ENCODE results near the gene PTPRO.
A peak's percentile ranks its signal among the peaks of the same experiment; 100 is the strongest.

PTPRO gene

GRCh38 chr12:15355766-15356165, 33.5 kb downstream of the PTPRO start:
- DNase-seq = peak; percentile 16

- peak; percentile 97 for DNase-seq
These were observed 34.6 kb downstream of the PTPRO start for GRCh38 chr12:15356951-15357364.

- DNase-seq = no peak
These were observed 42.2 kb downstream of the PTPRO start for GRCh38 chr12:15364221-15365160.

GRCh38 chr12:15368812-15369211, 46.5 kb downstream of the PTPRO start:
- DNase-seq = no peak

- no peak for DNase-seq
These were observed 50.0 kb downstream of the PTPRO start for GRCh38 chr12:15372352-15372751.

GRCh38 chr12:15387772-15388171, 65.5 kb downstream of the PTPRO start:
- DNase-seq = no peak

- DNase-seq = no peak
These were observed 67.3 kb downstream of the PTPRO start for GRCh38 chr12:15389561-15389960.

GRCh38 chr12:15393037-15393436, 70.7 kb downstream of the PTPRO start:
- no peak for DNase-seq

GRCh38 chr12:15393995-15394394, 71.7 kb downstream of the PTPRO start:
- no peak for DNase-seq

GRCh38 chr12:15404485-15404884, 82.2 kb downstream of the PTPRO start:
- no peak for DNase-seq

GRCh38 chr12:15405606-15406005, 83.3 kb downstream of the PTPRO start:
- no peak for DNase-seq

- no peak for DNase-seq
These were observed 84.7 kb downstream of the PTPRO start for GRCh38 chr12:15407025-15407424.

GRCh38 chr12:15411842-15412241, 89.5 kb downstream of the PTPRO start:
- DNase-seq = no peak

- DNase-seq = no peak
These were observed 95.4 kb downstream of the PTPRO start for GRCh38 chr12:15417691-15418090.

- no peak for DNase-seq
These were observed 101.3 kb downstream of the PTPRO start for GRCh38 chr12:15423629-15424028.

- no peak for DNase-seq
These were observed 105.6 kb downstream of the PTPRO start for GRCh38 chr12:15427913-15428312.

- no peak for DNase-seq
These were observed 106.3 kb downstream of the PTPRO start for GRCh38 chr12:15428632-15429031.

GRCh38 chr12:15429262-15429661, 107.0 kb downstream of the PTPRO start:
- no peak for DNase-seq

- no peak for DNase-seq
These were observed 113.3 kb downstream of the PTPRO start for GRCh38 chr12:15435597-15435996.

GRCh38 chr12:15439459-15439858, 117.2 kb downstream of the PTPRO start:
- DNase-seq = no peak

GRCh38 chr12:15443050-15443449, 120.7 kb downstream of the PTPRO start:
- DNase-seq = no peak

GRCh38 chr12:15443611-15444010, 121.3 kb downstream of the PTPRO start:
- no peak for DNase-seq

- DNase-seq = no peak
These were observed 122.2 kb downstream of the PTPRO start for GRCh38 chr12:15444523-15444922.

GRCh38 chr12:15446807-15447206, 124.5 kb downstream of the PTPRO start:
- no peak for DNase-seq

- no peak for DNase-seq
These were observed 131.3 kb downstream of the PTPRO start for GRCh38 chr12:15453613-15454012.
